A549 (cell line): ENCODE data around the gene DOCK1. TPM values are rescaled to one million over a fixed set of nuclear protein-coding genes. Genes with fewer than 3 reads are reported as not detected.

Experiments used
- ATAC-seq, 2 experiments: fragments of 200-7000 bp in 1 of 2; fragments of >200 bp in 1 of 2; cut with Nextera tagmentation in 1 of 2; cut with Tn5 transposase in 1 of 2; 3 replicates each; pipeline versions ENCODE4 v1.8.0 to v1.9.1; 2018 to 2020; ENCODE audit warnings: mild to moderate bottlenecking in 1 of 2, moderate library complexity in 1 of 2
- CTCF ChIA-PET: fragments of 300-600 bp; sonication (Branson Sonifier 250); formaldehyde crosslinking; extraction: SDS; loops from one replicate; lab custom pipeline; 2021; ENCODE audit warnings: antibody characterized with exemption, inconsistent platforms; lab: Yijun Ruan, JAX
- POLR2A ChIA-PET: fragments of 350-600 bp; formaldehyde crosslinking; extraction: SDS; loops from one replicate; lab custom pipeline; 2021; ENCODE audit warnings: antibody characterized with exemption, inconsistent platforms; lab: Yijun Ruan, JAX
- DNase-seq, 2 experiments: peaks; one replicate each; pipeline versions ENCODE4 v3.0.0 to v3.0.0-alpha.2; 2011 to 2016; ENCODE audit warnings: low read depth in 1 of 2, low spot score in 1 of 2
- FAIRE-seq: peaks from 2 replicates; lab custom pipeline; 2011; peaks lifted over from hg19 to GRCh38; lab: Jason Lieb, UNC
- H3K27ac ChIP-seq, 2 experiments: fragments of >200 bp; sonication (Bioruptor Twin); formaldehyde crosslinking; 3 replicates each; pipeline ENCODE4 v1.5.1; 2016 to 2017
- H3K4me1 ChIP-seq: fragments of >200 bp; sonication (Bioruptor Twin); formaldehyde crosslinking; 3 replicates; pipeline ENCODE4 v1.6.1; 2016
- H3K4me2 ChIP-seq: fragments of >200 bp; sonication (Bioruptor Twin); formaldehyde crosslinking; 3 replicates; pipeline ENCODE4 v1.6.1; 2016
- H3K4me3 ChIP-seq: fragments of >200 bp; sonication (Bioruptor Twin); formaldehyde crosslinking; 3 replicates; pipeline ENCODE4 v1.5.1; 2016
- H3K9me3 ChIP-seq: fragments of >200 bp; sonication (Bioruptor Twin); formaldehyde crosslinking; 3 replicates; pipeline ENCODE4 v1.6.1; 2016
- ATOH8 ChIP-seq: fragments of 250-450 bp; sonication (Bioruptor Pico); IDR thresholded peaks from 2 replicates; pipeline ENCODE4 v1.5.0; 2020; ENCODE audit warnings: low read depth, mild to moderate bottlenecking, moderate library complexity
- BCL3 ChIP-seq: fragments of >200 bp; sonication (Bioruptor Twin); formaldehyde crosslinking; IDR thresholded peaks from 3 replicates; pipeline ENCODE4 v1.6.1; 2016
- BHLHE40 ChIP-seq: IDR thresholded peaks from 2 replicates; pipeline ENCODE4 v1.6.1; 2012; ENCODE audit warnings: low read depth, low read length, inconsistent platforms
- CHD4 ChIP-seq: fragments of 200-600 bp; sonication (generic); IDR thresholded peaks from 2 replicates; pipeline ENCODE4 v1.6.1; 2016; ENCODE audit warnings: antibody characterized with exemption, mild to moderate bottlenecking, borderline replicate concordance
- CTCF ChIP-seq: fragments of >200 bp; sonication (Bioruptor Twin); formaldehyde crosslinking; IDR thresholded peaks from 3 replicates; pipeline ENCODE4 v1.5.1; 2016
- E2F6 ChIP-seq: IDR thresholded peaks from 2 replicates; pipeline ENCODE4 v1.6.1; 2012; ENCODE audit warnings: low read depth, borderline replicate concordance
- FOSB ChIP-seq: fragments of 250-450 bp; sonication (Bioruptor Pico); IDR thresholded peaks from 2 replicates; pipeline ENCODE4 v1.5.0; 2020; ENCODE audit warnings: mild to moderate bottlenecking, moderate library complexity
- HOXB13 ChIP-seq: fragments of 250-450 bp; sonication (Bioruptor Pico); IDR thresholded peaks from 2 replicates; pipeline ENCODE4 v1.5.0; 2020; ENCODE audit warnings: low read depth, mild to moderate bottlenecking, moderate library complexity
- JUN ChIP-seq, 2 experiments: fragments of >200 bp; sonication (Bioruptor Twin); formaldehyde crosslinking; IDR thresholded peaks; 2 replicates in 1 of 2; 3 replicates in 1 of 2; pipeline ENCODE4 v1.6.1; 2016 to 2017
- KDM1A ChIP-seq: fragments of 200-600 bp; sonication (generic); IDR thresholded peaks from 2 replicates; pipeline ENCODE4 v1.6.1; 2016; ENCODE audit warnings: low read depth, mild to moderate bottlenecking
- KDM5A ChIP-seq: fragments of 200-600 bp; sonication (generic); IDR thresholded peaks from 2 replicates; pipeline ENCODE4 v1.6.1; 2016; ENCODE audit warnings: antibody characterized with exemption, mild to moderate bottlenecking
- MAX ChIP-seq: IDR thresholded peaks from 2 replicates; pipeline ENCODE4 v1.6.1; 2012
- NFE2L2 ChIP-seq: fragments of 150-350 bp; conservative IDR thresholded peaks from 2 replicates; pipeline ENCODE4 v1.6.1; 2014; ENCODE audit warnings: low read length
- NPAS2 ChIP-seq: fragments of 250-450 bp; sonication (Bioruptor Pico); IDR thresholded peaks from 2 replicates; pipeline ENCODE4 v1.8.0; 2022; ENCODE audit warnings: mild to moderate bottlenecking, moderate library complexity, borderline replicate concordance
- NR3C1 ChIP-seq: fragments of >200 bp; sonication (Bioruptor Twin); formaldehyde crosslinking; IDR thresholded peaks from 3 replicates; pipeline ENCODE4 v1.6.1; 2017
- PBX3 ChIP-seq: IDR thresholded peaks from 2 replicates; pipeline ENCODE4 v1.6.1; 2012
- PHF8 ChIP-seq: fragments of 200-600 bp; sonication (generic); IDR thresholded peaks from 2 replicates; pipeline ENCODE4 v1.6.1; 2016; ENCODE audit warnings: low read depth, mild to moderate bottlenecking, antibody characterized with exemption, moderate library complexity, borderline replicate concordance
- RCOR1 ChIP-seq: fragments of 150-350 bp; IDR thresholded peaks from 2 replicates; pipeline ENCODE4 v1.6.1; 2014; ENCODE audit warnings: antibody characterized with exemption, low read length, low read depth
- RNF2 ChIP-seq: fragments of 200-600 bp; sonication (generic); IDR thresholded peaks from 2 replicates; pipeline ENCODE4 v1.6.1; 2016; ENCODE audit warnings: low read depth, mild to moderate bottlenecking, antibody characterized with exemption, moderate library complexity, borderline replicate concordance
- SREBF2 ChIP-seq: fragments of 450-650 bp; IDR thresholded peaks from 2 replicates; pipeline ENCODE4 v1.6.1; 2014; ENCODE audit warnings: mild to moderate bottlenecking, moderate library complexity
- USF2 ChIP-seq: fragments of 450-650 bp; IDR thresholded peaks from 2 replicates; pipeline ENCODE4 v1.6.1; 2014; ENCODE audit warnings: antibody characterized with exemption
- ZC3H11A ChIP-seq: fragments of 450-650 bp; IDR thresholded peaks from 2 replicates; pipeline ENCODE4 v1.6.1; 2014; ENCODE audit warnings: antibody characterized with exemption, mild to moderate bottlenecking
- ZFP36 ChIP-seq: fragments of 450-650 bp; IDR thresholded peaks from 2 replicates; pipeline ENCODE4 v1.6.1; 2014; ENCODE audit warnings: borderline replicate concordance; ENCODE audit not compliant: partially characterized antibody
- ZSCAN20 ChIP-seq: fragments of 250-450 bp; sonication (Bioruptor Pico); IDR thresholded peaks from 2 replicates; pipeline ENCODE4 v1.8.0; 2022; ENCODE audit warnings: mild to moderate bottlenecking, moderate library complexity
- WGBS: methylation state at CpG from one replicate; pipeline ENCODE4 v1.1.6; 2017; ENCODE audit errors: missing lambda C conversion rate; 5-methylcytosine and 5-hydroxymethylcytosine counted together
- polyA plus RNA-seq, 4 experiments: library from polyadenylated mRNA; depleted of rRNA in 3 of 4; stranded (reverse); fragments of >200 nt; fragmentation: RNase III in 1 of 4; extraction: RNeasy Plus Mini Kit Qiagen cat#74134 plus additional on column Dnase treatment in 1 of 4; gene quantifications; 2 replicates in 3 of 4; 3 replicates in 1 of 4; pipeline ENCODE4 v1.2.3, GENCODE V29; 2011 to 2017

Gene DOCK1
- polyA plus RNA-seq, 2 of the 4 experiments (the other 2 are of a cell fraction) = 22.6 to 28.2 TPM

GRCh38 chr10:126872135-126872534, 33.1 kb upstream of the DOCK1 start (continued):
- TF ChIP-seq CTCF = no peak
- no peak for TF ChIP-seq NR3C1

- ATAC-seq = 0 out of 6 replicates have a peak, but pooled peaks of 1 of the 2 experiments have one; percentile 15
- Histone ChIP-seq H3K4me1 (no peaks in the 10 kb centered on the region), H3K4me2 (no peak overlapping the region), H3K4me3 (no peak overlapping the region), H3K9me3 (no peaks in the 10 kb centered on the region), H3K27ac (no peak overlapping the region)
- ChIA-PET CTCF (interaction anchor here (0.6 kb wide), 3 partner anchors 91 to 851 kb away, joined by 3 to 4 read pairs (median 3); no protein-coding TSS in a partner anchor), POLR2A (no interaction called here)
- no peak for DNase-seq
- TF ChIP-seq USF2 = no peak
- TF ChIP-seq PBX3 = no peak
- no peak for TF ChIP-seq CHD4
- no peak for TF ChIP-seq MAX
- no peak for TF ChIP-seq KDM1A
- no peak for TF ChIP-seq NR3C1
- TF ChIP-seq RNF2 = no peak
- TF ChIP-seq PHF8 = no peak
- 24% methylated on average over 3 of the region's 3 CpGs for WGBS
- no peak for FAIRE-seq
Observed at GRCh38 chr10:126872768-126873167, 32.5 kb upstream of the DOCK1 start.

GRCh38 chr10:126876456-126876855, 28.8 kb upstream of the DOCK1 start:
- ATAC-seq = no peak
- 2% methylated on average over 3 of the region's 3 CpGs for WGBS
- no peak for TF ChIP-seq ATOH8 (CRISPR knock-in tag)
- no peak for TF ChIP-seq PHF8
- no peak for TF ChIP-seq RCOR1
- TF ChIP-seq JUN (IDR thresholded peaks at IDR 0.05) = no peak
- no peak for TF ChIP-seq NFE2L2
- no peak for TF ChIP-seq FOSB (CRISPR knock-in tag)
- TF ChIP-seq KDM1A = no peak
- no peak for TF ChIP-seq HOXB13 (CRISPR knock-in tag)
- TF ChIP-seq ZSCAN20 (CRISPR knock-in tag) = no peak
- TF ChIP-seq BCL3 = no peak
- TF ChIP-seq SREBF2 = no peak
- TF ChIP-seq KDM5A = no peak
- TF ChIP-seq BHLHE40 = no peak
- TF ChIP-seq NPAS2 (CRISPR knock-in tag) = no peak
- no peak for TF ChIP-seq E2F6
- no peak for TF ChIP-seq CHD4
- TF ChIP-seq RNF2 = no peak
- TF ChIP-seq ZFP36 = no peak
- TF ChIP-seq ZC3H11A = no peak
- H3K4me3 ChIP-seq = no peak overlapping the region
- no peak overlapping the region for H3K4me2 ChIP-seq
- no peaks in the 10 kb centered on the region for H3K9me3 ChIP-seq
- DNase-seq = no peak
- H3K27ac ChIP-seq = no peak overlapping the region
- ChIA-PET POLR2A (no interaction called here), CTCF (no interaction called here)
- no peaks in the 10 kb centered on the region for H3K4me1 ChIP-seq
- FAIRE-seq = no peak
